GM19023 (cell line): Measurements from ENCODE around the gene GMEB2.
"Not testable (repeated sequence)": the region's sequence is repeated elsewhere in the genome, so short reads cannot be mapped to it uniquely, and the experiment has no call there.

Experiments used
- ATAC-seq: cut with Tn5 transposase; IDR thresholded peaks from one replicate; pipeline ENCODE4 v1.9.1; 2021; ENCODE audit warnings: mild to moderate bottlenecking, moderate library complexity; ENCODE audit not compliant: unreplicated experiment

Gene GMEB2

GRCh38 chr20:63562461-63563224, 64.3 kb downstream of the GMEB2 start:
- no peak for ATAC-seq

- ATAC-seq, result no peak
Observed at GRCh38 chr20:63561624-63562396, 65.1 kb downstream of the GMEB2 start.

- ATAC-seq, result no peak
Observed at GRCh38 chr20:63560856-63561609, 65.9 kb downstream of the GMEB2 start.

GRCh38 chr20:63560333-63560805, 66.5 kb downstream of the GMEB2 start:
- no peak for ATAC-seq

- ATAC-seq, result not testable (repeated sequence)
Observed at GRCh38 chr20:63559485-63560332, 67.2 kb downstream of the GMEB2 start.

- ATAC-seq, result no peak
Observed at GRCh38 chr20:63558804-63559484, 68.0 kb downstream of the GMEB2 start.

- ATAC-seq, result no peak
Observed at GRCh38 chr20:63557481-63557891, 69.4 kb downstream of the GMEB2 start.

GRCh38 chr20:63556873-63557478, 69.9 kb downstream of the GMEB2 start:
- ATAC-seq, result no peak

GRCh38 chr20:63555661-63556381, 71.1 kb downstream of the GMEB2 start:
- ATAC-seq, result no peak

- ATAC-seq, result no peak
Observed at GRCh38 chr20:63554361-63555278, 72.3 kb downstream of the GMEB2 start.

- ATAC-seq, result peak; percentile 19
Observed at GRCh38 chr20:63553933-63554290, 73.0 kb downstream of the GMEB2 start, which contains the start of gene FNDC11. Gene FNDC11, plus strand, starts transcription at chr20:63554159. Its CDS starts 1,505 bp downstream, at chr20:63555664.

GRCh38 chr20:63553251-63553932, 73.5 kb downstream of the GMEB2 start:
- peak; percentile 45 for ATAC-seq

GRCh38 chr20:63552481-63553249, 74.2 kb downstream of the GMEB2 start:
- peak; percentile 3 for ATAC-seq

GRCh38 chr20:63551068-63551467, 75.8 kb downstream of the GMEB2 start:
- no peak for ATAC-seq

GRCh38 chr20:63549679-63550282, 77.1 kb downstream of the GMEB2 start:
- ATAC-seq, result no peak

GRCh38 chr20:63549019-63549418, 77.9 kb downstream of the GMEB2 start:
- ATAC-seq, result no peak
